HCT116 (cell line): ENCODE results near the gene CAV1.

ENCODE experiments used
- CBX3 ChIP-seq: IDR thresholded peaks from 2 replicates; pipeline ENCODE4 v1.6.1; 2012; ENCODE audit warnings: low read depth
- CEBPB ChIP-seq: IDR thresholded peaks from 2 replicates; pipeline ENCODE4 v1.6.1; 2012; ENCODE audit warnings: low read depth
- CTCF ChIP-seq, 3 experiments: fragments of 200-600 bp in 1 of 3; sonication (generic) in 1 of 3; IDR thresholded peaks in 2 of 3; conservative IDR thresholded peaks in 1 of 3; 2 replicates each; pipeline ENCODE4 v1.5.1; 2012 to 2017; ENCODE audit warnings: low read depth in 2 of 3, low read length in 2 of 3, antibody characterized with exemption in 1 of 3, borderline replicate concordance in 1 of 3, control low read depth in 1 of 3, mild to moderate bottlenecking in 1 of 3, mixed read lengths in 1 of 3, mixed run types in 1 of 3, moderate library complexity in 1 of 3; ENCODE audit not compliant: insufficient read depth in 1 of 3
- EGR1 ChIP-seq: IDR thresholded peaks from 2 replicates; pipeline ENCODE4 v1.6.1; 2012; ENCODE audit warnings: low read depth
- ELF1 ChIP-seq: IDR thresholded peaks from 2 replicates; pipeline ENCODE4 v1.6.1; 2012; ENCODE audit warnings: low read depth, borderline replicate concordance
- EZH2 ChIP-seq: fragments of 200-600 bp; sonication (generic); IDR thresholded peaks from 2 replicates; pipeline ENCODE4 v1.6.1; 2017; ENCODE audit warnings: antibody characterized with exemption, mixed run types
- EZH2phosphoT487 ChIP-seq: fragments of 200-600 bp; IDR thresholded peaks from 2 replicates; pipeline ENCODE4 v1.6.1; 2018; ENCODE audit warnings: antibody characterized with exemption, borderline replicate concordance
- JUND ChIP-seq: IDR thresholded peaks from 2 replicates; pipeline ENCODE4 v1.6.1; 2012
- MAX ChIP-seq: IDR thresholded peaks from 2 replicates; pipeline ENCODE4 v1.6.1; 2012
- POLR2AphosphoS5 ChIP-seq: IDR thresholded peaks from 2 replicates; pipeline ENCODE4 v1.6.1; 2011; ENCODE audit warnings: mild to moderate bottlenecking, low read depth, low read length, moderate library complexity
- SIN3A ChIP-seq: IDR thresholded peaks from 2 replicates; pipeline ENCODE4 v1.6.1; 2012; ENCODE audit warnings: low read depth
- ZFX ChIP-seq: fragments of 450-650 bp; IDR thresholded peaks from 2 replicates; pipeline ENCODE4 v1.6.1; 2017

- TF ChIP-seq EGR1 (no peak), SIN3A (no peak), CEBPB (no peak), CTCF (IDR thresholded peaks at IDR 0.05 in 2 of 3, conservative IDR thresholded peaks at IDR 0.05 in 1 of 3; ENCODE audit: borderline replicate concordance in 1 of 3, insufficient read depth in 1 of 3, low read depth in 2 of 3, low read length in 2 of 3) (no peak), EZH2 (no peak), MAX (no peak), EZH2phosphoT487 (no peak), ELF1 (no peak), JUND (no peak), CBX3 (no peak), POLR2AphosphoS5 (no peak), ZFX (no peak)
These were observed 621 bp upstream of the CAV1 start for GRCh38 chr7:116524221-116524608.
